ENCODE results near the gene GPR132. TPM values are rescaled to one million over a fixed set of nuclear protein-coding genes. Genes with fewer than 3 reads are reported as not detected.

GPR132 gene
- total RNA-seq, 2 donors from 2014 or later = 0.68 to 1.4 TPM

GRCh38 chr14:105069522-105069870, 4.3 kb upstream of the GPR132 start:
- Histone ChIP-seq H3K27ac (no peak overlapping the region), H3K4me3 (no peak overlapping the region), H3K9me3 (no peaks in the 10 kb centered on the region), H3K27me3 (replicated peaks; ENCODE audit: insufficient read depth) (peaks cover 5% of the 10 kb centered on the region), H3K36me3 (no peaks in the 10 kb centered on the region), H3K4me1 (replicated peaks) (no peaks in the 10 kb centered on the region)
- no peak for DNase-seq (ENCODE audit: low spot score)
- WGBS = 81% methylated on average over 10 of the region's 10 CpGs
- no peak for TF ChIP-seq POLR2A (IDR thresholded peaks at IDR 0.05)
- intact Hi-C loops (cut with DNase I) = no loop called here

DNA sequence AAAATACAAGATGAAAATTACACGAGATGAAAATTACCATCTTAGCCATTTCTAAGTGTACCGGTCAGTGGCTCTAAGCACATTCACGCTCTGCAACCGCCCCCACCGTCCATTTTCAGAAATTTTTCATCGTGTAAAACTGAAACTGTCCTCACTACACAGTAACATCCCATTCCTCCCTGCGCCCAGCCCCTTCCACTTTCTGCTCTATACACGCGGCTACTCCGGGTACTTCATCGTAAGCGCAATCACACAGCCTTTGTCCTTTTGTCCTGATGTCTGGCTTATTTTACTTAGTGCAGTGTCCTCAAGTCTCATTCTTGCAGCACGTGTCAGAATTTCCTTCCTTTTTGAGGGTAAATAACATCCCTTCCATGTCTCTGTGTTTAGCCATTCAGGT, 3.6 kb upstream of the GPR132 start:
- TF ChIP-seq POLR2AphosphoS5 (IDR thresholded peaks at IDR 0.05) = no peak
- 78% methylated on average over 13 of the region's 13 CpGs for WGBS
- DNase-seq (ENCODE audit: low spot score) = no peak
- H3K4me1 ChIP-seq (replicated peaks) = no peaks in the 10 kb centered on the region
- H3K9me3 ChIP-seq = no peaks in the 10 kb centered on the region
- H3K4me3 ChIP-seq = no peak overlapping the region
- no peaks in the 10 kb centered on the region for H3K27me3 ChIP-seq (replicated peaks; ENCODE audit: insufficient read depth)
- H3K27ac ChIP-seq = no peak overlapping the region
- H3K36me3 ChIP-seq = no peaks in the 10 kb centered on the region
- intact Hi-C loops (cut with DNase I) = no loop called here

DNA sequence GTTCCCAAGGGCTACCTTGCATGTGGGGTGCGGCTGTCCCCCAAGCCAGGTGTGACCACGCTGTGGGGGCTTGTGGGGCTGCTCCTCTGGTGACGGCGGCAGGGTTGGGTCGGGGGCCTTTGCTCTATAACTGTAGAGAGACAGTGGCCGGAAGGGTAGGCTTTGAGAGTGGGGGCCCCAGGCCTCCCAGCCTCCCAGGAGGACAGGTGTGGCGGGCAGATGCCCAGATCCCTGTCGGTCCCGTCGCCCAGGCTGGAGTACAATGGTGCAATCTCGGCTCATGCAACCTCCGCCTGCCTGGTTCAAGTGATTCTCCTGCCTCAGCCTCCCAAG, 2.7 kb upstream of the GPR132 start:
- DNase-seq (ENCODE audit: low spot score) = no peak
- H3K4me1 ChIP-seq (replicated peaks) = no peaks in the 10 kb centered on the region
- WGBS = 95% methylated on average over 12 of the region's 12 CpGs
- no peaks in the 10 kb centered on the region for H3K9me3 ChIP-seq
- H3K4me3 ChIP-seq = no peak overlapping the region
- H3K27me3 ChIP-seq (replicated peaks; ENCODE audit: insufficient read depth) = no peaks in the 10 kb centered on the region
- intact Hi-C loops (cut with DNase I) = no loop called here
- H3K36me3 ChIP-seq = no peaks in the 10 kb centered on the region
- no peak overlapping the region for H3K27ac ChIP-seq
- no peak for TF ChIP-seq POLR2A (IDR thresholded peaks at IDR 0.05)
- no peak for TF ChIP-seq POLR2AphosphoS5 (IDR thresholded peaks at IDR 0.05)
- TF ChIP-seq CTCF (IDR thresholded peaks at IDR 0.05) = no peak

DNA sequence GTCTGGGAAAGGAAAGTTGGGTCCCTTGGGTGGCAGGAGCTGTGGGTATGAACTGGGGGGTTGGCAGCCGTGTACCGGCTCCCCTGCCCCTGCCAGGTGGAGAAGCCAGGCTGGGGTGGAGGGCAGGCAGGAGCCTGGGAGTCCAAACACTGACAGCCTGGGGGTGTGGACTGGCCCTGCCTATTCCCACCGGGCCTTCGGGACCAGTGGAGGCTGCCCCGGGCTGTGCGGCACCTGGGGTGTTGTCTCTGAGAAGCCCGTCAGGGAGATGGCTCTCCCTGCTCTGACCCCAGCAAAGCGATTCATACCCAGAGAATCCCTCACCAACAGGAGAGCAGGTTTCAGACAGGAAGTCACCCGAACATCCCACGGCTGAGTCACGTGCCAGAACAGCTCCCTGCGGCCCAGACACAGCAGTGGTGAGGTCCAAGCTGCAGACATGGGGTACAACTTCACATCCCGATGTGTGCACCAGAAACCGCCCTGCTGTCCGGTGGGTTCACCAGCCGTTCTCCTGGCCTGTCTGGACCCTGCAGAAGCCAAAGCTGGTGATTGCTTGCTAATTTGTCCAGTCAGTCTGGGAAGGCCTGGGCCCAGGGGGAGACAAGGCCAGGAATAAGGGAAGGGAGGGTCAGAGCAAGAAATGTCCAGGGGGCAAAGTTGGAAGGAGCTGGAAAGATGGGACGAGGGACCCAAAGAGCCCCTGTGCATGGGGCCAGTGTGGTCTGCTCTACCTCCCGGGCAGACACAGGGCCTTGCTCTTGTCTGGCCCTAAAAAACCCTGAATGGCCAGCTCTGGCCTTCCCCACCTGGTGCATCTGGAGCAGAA, 2.1 kb upstream of the GPR132 start:
- TF ChIP-seq POLR2AphosphoS5 (IDR thresholded peaks at IDR 0.05) = no peak
- TF ChIP-seq CTCF (IDR thresholded peaks at IDR 0.05) = no peak
- no peak for TF ChIP-seq POLR2A (IDR thresholded peaks at IDR 0.05)
- WGBS = 68% methylated on average over 15 of the region's 18 CpGs
- Histone ChIP-seq H3K4me3 (no peak overlapping the region), H3K36me3 (no peaks in the 10 kb centered on the region), H3K27me3 (replicated peaks; ENCODE audit: insufficient read depth) (no peaks in the 10 kb centered on the region), H3K4me1 (replicated peaks) (no peaks in the 10 kb centered on the region), H3K27ac (no peak overlapping the region), H3K9me3 (no peaks in the 10 kb centered on the region)
- no peak for DNase-seq (ENCODE audit: low spot score)
- intact Hi-C loops (cut with DNase I) = no loop called here

DNA sequence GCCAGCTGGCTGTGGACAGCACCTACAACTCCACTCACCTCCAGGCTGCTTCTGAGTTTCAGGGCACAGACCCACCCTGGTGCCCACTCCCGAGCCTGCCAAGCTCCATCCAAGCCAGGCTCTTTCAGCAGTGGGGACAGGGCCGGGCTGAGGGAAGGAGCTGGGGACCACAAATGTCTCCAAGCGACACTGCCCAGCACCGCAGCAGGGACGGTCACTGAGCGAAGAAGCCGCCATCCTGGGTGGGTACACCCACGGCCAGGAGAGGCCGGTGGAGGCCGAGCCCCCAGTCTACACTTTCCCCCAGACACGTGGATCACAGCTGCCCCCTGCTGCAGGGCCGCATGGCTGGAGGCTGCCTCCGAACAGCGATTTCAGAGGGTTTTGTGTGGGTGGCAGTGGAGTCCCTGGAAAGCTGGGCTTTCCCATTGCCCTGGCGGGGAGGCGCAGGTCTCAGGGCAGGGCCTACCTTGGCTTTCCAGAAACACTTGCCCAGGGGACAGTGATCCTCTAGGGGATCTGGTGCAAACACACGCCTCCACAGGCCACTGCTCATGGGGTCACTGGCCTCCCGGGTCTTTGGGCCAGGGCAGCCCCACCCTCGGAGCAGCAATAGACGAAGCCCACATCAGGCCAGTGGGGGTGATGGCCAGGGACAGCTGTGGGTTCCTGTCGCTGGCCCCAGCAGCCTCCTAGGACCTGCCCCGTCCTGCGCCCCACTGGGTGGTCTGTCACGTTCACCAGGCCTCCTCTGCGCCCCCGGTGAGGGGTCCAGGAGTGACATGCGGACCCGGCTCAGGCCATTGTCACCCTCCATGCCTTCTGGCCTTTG, 1.2 kb upstream of the GPR132 start:
- Histone ChIP-seq H3K9me3 (no peaks in the 10 kb centered on the region), H3K27ac (no peak overlapping the region), H3K4me1 (replicated peaks) (no peaks in the 10 kb centered on the region), H3K27me3 (replicated peaks; ENCODE audit: insufficient read depth) (no peaks in the 10 kb centered on the region), H3K4me3 (no peak overlapping the region), H3K36me3 (no peaks in the 10 kb centered on the region)
- intact Hi-C loops (cut with DNase I) = no loop called here
- WGBS = 92% methylated on average over 19 of the region's 28 CpGs
- no peak for TF ChIP-seq POLR2A (IDR thresholded peaks at IDR 0.05)
- TF ChIP-seq POLR2AphosphoS5 (IDR thresholded peaks at IDR 0.05) = no peak
- TF ChIP-seq CTCF (IDR thresholded peaks at IDR 0.05) = no peak
- no peak for DNase-seq (ENCODE audit: low spot score)

All from prostate gland (tissue), 2 donors.